HG03045 (cell line): ENCODE data around the gene FAM149B1.
A peak's percentile ranks its signal among the peaks of the same experiment; 100 is the strongest.
"Not testable (repeated sequence)": the region's sequence is repeated elsewhere in the genome, so short reads cannot be mapped to it uniquely, and the experiment has no call there.

Experiments used
- ATAC-seq: cut with Tn5 transposase; IDR thresholded peaks from one replicate; pipeline ENCODE4 v1.9.1; 2021; ENCODE audit warnings: mild to moderate bottlenecking, moderate library complexity; ENCODE audit not compliant: unreplicated experiment

The FAM149B1 gene

DNA sequence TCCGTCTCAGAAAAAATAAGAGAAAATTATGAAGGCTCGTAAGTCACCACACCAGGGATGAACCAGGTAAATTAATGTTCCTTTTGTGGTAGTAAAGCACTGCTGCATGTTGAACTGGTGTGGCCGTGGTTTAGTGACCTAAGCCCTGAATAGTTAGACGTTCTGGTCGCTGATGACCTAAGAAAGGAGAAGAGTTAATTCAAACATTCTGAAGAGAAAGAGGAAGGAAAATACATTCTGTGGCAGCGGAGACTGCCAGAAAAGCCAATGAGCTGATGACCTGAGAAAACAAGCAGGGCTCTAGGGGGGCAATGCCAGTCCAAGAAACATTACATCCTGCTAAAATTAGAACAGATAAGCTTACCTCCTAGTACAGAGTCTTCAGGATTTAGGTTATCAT lies 61.6 kb downstream of the FAM149B1 start:
- no peak for ATAC-seq

DNA sequence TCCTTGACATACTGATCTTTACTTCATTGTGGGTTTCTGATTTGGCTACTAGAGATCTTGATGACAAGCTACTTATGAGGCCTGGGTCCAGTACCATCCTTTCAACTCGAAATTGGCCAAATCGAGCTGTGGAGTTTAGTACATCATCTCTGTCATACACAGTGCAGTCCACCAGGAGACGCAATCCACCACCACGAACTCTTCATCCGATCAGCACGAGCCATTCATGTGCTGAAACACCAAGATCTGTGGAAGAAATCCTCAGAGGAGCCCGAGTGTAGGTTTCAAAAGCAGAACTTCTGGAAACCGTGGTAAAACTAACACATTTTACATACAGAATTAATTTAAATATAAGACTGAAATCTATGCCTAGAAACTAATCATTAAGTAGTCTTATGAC lies 65.0 kb downstream of the FAM149B1 start:
- ATAC-seq = no peak

DNA sequence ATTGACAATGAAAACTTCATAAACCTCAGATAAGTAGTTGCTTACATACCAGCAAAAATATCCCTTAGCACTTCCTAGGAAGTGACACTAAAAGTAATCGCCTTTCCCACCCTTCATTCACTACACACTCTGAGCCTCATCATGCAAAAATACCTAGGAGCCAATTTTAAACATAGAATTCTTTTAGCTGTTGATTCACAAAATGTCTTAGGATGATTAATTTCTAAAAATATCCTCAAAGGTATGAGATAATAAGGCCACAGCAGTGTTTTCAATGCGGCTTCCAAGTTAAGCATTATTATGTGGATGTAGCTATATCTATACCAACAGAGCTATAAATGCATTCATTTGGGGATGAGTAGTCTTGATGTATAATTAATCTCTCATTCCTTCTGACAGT lies 66.0 kb downstream of the FAM149B1 start:
- no peak for ATAC-seq

DNA sequence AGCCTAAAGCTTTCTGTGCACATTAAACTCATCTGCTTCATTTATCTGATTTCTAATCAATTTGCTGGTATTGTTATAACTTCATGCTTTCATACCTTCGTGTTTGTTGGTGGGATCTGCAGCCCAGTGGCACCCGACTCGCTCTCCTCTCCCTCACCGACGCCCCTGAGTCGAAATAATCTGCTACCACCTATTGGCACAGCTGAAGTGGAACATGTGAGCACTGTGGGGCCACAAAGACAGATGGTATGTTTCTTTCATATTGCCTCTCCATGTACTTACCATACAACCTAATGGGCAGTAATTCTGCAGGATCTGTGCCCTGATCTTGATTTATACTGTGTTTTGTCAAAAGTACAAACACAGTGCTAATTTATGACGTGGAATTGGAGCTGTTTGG lies 66.8 kb downstream of the FAM149B1 start:
- ATAC-seq = no peak

DNA sequence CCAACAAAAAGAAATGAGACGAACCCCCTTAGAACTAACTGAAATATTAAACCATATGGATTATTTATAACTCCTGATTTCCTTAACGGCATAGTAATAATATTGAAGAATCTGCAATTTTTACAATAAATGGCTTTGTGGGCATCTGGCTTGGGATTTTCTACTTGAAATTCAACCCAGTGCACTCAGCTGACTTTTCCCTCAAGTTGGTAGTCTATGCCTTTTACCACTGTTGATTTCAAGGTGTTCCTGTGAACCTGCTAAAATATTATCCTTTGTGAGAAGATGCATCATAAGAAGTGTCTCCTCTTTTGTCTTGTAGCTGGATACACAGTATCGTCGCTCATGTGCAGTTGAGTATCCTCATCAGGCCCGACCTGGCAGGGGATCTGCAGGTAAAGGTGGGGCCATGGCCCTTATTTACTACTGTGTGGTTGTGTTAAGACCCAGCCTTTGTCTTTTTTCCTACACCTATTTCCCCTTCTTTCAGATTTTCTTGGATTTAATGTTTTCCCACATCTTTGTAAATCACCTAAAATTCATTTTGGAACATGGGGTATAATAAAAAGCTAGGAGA lies 71.2 kb downstream of the FAM149B1 start:
- ATAC-seq = no peak

DNA sequence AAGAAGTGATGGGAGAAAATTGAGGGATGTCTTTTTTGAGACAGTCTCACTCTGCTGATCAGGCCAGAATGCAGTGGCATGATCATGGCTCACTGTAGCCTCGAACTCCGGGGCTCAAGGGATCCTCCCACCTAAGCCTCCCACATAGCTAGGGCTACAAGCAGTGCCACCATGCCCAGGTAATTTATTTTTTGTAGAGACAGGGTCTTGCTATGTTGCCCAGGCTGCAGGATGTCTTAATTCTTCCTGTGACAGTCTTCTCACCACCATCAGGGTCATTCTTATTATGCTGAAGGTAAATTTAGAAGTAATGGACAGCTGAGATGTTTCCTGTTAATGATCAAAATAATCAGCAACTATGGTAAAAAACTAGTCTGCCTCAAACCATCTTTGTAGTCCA lies 72.0 kb downstream of the FAM149B1 start:
- ATAC-seq = no peak

DNA sequence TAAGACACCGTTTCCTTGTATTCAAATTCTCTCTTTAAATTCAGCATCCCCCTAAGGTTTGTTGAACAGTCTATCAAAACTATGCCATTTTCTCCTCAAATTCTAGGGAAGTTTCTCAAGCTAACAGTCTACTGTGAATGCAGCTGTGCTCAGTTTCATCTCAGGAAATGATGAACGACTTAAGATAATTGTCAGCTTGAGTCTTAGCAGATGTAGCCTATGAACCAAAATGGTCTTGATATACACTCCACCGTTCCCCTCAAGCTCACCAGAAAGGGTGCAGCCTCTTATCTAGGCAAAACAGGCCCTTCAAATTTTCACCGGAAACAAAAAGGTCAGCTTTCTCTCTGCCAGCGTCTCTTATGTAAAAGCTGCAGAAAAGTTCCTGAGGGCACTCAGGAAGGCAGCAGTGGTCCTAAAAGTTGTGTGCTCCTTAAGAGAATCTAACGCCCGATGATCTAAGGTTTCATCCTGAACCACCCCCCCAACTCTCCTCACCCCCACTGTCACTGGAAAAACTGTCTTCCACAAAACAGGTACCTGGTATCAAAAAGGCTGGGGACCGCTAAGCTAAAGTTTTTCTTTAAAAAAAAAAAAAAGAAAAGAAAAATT lies 77.1 kb downstream of the FAM149B1 start:
- ATAC-seq = no peak

DNA sequence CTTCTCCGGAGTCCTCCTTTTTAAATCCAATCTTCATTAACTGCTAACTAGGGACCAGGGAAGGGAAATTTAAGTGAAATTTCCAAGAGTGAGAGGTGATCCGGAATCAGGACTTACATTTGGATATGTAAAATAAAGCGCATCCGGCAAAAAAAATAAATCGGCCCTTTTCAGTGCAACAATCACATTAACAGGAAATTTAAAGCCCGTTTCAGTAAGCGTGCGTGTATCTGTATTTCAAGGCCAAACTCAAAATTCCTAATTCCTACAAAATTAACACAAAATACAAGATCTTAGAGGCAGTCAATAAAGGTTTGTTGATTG lies 78.4 kb downstream of the FAM149B1 start:
- no peak for ATAC-seq

DNA sequence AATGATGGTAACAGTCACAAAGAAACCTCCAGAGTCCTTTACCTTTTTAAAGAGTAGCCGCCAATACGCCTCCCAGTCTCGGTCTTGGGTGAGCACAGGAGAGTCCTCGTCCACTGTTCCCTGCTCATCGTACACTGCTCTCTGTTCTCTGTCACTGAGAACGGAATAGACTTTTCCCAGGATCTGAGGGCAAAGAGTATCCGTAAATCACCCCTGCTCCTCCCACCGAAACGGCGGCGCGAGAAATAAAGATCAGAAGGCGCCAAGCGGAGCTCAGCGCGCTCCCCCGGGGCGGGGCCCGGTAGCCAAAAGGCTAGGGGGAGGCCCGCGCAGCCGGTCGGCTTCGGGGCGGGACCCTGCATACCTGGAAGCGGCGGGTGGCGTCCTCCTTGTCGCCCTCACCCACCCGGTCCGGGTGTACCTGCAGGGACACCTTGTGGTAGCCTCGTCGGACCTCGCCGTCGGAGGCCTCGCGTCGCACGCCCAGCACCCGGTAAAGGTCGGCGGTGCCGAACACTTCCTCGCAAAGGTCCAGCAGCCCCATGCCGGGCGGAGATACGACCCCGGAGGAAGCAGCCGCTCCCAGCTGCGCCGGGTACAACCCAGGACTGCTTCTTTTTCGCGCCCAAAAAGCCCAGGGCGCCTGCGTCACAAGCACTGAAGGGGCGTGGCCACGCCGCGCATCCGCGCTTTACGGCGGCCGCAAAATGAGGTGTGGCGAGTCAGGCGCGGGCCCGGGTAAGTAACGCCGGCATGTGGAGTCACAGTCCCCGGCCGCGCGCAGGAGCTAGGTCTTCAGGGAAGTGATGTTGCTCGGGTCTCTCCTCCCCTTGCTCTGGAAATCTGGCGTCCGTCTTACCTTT lies 79.0 kb downstream of the FAM149B1 start, which contains the start of gene DNAJC9:
Gene DNAJC9 (minus strand): TSS at position 610 of the 863 bp plus-strand sequence. CDS start 66 bp downstream, at position 544.
- ATAC-seq = peak; percentile 84

DNA sequence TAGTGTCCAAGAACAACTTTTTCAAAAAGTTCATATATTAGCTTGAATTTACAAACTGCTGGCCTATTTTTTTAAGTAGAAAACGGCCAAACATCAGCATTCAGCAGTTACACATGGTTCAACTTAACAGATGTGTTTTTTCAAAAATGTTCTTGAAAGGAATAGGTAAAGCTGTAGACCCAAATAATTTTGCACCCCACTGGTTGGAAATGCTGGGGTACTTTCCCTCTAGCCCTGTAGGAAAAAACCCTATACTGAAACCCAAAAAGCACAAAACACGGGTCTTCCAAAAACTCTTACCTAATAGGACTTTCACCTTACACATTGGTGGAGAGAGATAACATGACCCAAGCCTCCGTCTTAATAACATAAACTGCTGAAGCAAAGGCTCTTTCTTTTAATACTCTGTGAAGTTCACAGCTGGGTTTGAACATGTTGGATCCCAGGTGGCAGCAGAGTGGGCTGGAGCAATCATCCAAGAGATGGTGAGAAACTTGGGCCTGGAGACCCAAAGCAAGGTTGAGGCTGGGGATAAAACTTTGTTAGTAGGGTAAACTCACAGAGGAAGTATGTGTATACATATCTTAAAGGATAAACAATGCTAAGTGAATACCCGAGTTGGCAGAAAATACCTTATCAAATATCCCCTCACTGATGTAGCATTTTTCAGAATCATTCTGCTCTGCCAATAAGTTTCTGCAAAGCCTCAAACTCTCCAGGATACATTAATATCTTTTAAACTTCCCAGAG lies 79.8 kb downstream of the FAM149B1 start:
- ATAC-seq = no peak

DNA sequence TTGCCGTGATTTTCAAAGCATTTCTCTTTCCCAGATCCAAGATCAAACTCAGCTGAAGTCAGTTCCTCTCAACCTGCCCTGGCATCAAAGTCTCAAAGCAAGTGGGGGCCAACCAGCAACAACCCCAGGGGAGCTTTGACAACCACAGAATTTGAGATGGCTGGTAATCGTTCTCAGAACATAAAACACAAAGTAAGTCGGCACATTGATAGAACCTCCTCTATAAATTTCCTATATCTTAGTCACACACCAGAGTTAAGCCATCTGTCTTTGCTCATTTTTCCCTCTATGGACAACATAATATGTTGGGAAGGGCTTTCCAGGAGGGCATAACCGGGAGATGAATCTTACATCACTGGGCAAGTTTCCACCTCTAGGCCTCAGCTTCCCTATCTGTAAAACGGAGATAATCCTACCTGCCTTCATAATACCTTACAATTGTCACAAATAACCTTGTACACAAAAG lies 80.4 kb downstream of the FAM149B1 start:
- no peak for ATAC-seq

DNA sequence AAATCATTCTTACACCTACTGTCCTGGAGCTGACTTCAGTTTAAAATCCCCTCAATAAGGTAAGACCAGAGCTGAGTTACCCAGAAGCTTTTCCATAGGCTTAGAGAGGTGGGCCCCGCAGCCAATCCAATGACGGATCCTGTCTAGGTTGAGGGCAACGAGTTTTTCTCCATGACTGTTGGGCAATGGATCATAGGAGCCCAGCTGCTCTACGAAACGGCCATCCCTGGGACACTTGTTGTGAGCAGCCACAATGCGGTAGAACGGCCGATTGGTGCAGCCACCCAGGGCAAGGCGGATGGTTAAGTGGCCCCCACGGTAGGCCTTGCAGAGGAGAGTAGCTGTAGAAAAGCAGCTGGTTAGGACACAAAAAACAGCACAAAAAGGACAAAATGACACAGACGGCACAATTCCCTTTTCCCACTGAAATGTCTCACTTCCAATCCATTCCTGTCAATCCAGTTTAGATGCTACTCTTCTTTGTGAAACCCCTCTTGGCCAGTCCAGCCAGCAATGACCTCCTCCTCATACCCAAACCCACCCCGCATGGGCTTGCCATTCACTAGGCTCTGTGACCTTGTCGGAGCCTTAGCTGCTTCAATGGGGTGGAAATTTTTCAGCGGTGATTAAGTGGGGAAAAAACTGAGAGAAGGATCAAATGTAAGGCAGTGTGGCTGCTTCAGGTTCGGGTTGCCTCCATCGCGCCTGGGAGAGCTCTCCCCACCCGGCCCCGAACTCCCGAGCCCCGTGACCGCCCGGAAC lies 83.9 kb downstream of the FAM149B1 start:
- ATAC-seq = peak; percentile 43

DNA sequence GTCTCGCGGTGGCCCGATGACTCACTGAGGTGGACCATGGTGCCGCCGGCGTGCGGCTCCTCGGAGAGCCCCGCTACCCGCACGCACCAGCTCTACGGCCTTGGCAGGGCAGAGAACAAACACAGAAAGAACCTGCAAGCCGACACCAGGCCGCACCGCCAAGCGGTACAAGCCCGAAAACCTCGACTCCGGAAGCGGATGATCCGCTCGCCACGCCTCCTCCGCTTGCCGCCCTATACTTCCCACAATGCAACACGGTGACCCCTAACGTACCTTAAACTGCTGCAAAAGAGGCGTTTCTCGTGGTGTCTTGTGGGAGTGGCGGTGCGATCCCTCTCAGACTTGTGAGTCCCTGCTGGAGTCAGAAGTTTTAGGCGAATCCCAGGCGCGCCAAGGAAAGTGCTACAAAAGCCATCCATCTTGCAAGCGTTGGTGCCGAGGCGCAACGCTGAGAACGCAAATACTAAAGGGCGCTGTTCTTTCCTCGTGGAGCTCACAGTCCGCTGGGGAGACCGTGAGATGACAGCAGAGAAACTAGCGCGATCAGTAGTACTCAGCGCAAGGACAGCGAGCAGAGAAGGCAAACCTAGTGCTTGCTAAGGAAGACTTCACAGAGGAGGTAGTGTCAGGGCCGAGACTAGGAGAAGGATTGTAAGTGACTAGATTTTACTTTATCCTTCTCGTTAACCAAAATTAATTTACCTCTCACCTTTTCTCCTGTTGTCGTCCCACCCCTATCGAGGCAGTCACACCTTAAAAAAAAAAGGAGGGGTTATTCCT lies 84.7 kb downstream of the FAM149B1 start, which contains the start of gene MRPS16:
Gene MRPS16 (minus strand): TSS at position 200 of the 780 bp plus-strand sequence. CDS start 162 bp downstream, at position 38.
- peak; percentile 81 for ATAC-seq

DNA sequence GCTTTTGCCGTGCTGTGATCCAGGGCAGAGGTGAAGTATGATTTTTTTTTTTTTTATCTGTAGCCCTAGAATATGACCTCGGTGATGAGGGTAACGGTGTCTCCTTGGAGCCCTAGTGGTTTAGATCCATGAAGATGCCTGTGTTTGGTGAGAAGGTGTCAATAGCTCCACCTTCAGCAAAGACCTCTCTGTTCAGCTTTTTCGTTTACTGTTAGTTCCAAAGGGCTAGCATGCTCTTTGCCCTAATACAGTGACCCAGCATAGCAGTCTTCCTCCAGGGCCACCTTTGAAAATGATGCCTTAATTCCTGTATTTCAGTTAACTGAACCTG lies 85.3 kb downstream of the FAM149B1 start:
- no peak for ATAC-seq

DNA sequence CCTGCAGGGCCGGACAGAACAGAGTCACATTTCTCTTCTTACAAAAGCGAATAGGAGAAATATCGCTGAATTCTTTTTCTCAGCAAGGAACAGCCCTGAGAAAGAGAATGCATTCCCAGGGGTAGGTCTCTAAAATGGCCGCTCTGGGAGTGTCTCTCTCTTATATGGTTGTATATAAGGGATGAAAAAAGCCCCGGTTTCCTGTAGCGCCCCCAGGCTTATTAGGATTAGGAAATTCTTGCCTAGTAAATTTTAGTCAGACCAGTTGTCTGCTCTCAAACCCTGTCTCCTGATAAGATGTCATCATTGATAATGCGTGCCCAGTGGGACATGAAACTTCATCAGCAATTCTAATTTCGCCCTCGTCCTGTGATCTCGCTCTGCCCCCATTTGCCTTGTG lies 90.7 kb downstream of the FAM149B1 start:
- not testable (repeated sequence) for ATAC-seq

DNA sequence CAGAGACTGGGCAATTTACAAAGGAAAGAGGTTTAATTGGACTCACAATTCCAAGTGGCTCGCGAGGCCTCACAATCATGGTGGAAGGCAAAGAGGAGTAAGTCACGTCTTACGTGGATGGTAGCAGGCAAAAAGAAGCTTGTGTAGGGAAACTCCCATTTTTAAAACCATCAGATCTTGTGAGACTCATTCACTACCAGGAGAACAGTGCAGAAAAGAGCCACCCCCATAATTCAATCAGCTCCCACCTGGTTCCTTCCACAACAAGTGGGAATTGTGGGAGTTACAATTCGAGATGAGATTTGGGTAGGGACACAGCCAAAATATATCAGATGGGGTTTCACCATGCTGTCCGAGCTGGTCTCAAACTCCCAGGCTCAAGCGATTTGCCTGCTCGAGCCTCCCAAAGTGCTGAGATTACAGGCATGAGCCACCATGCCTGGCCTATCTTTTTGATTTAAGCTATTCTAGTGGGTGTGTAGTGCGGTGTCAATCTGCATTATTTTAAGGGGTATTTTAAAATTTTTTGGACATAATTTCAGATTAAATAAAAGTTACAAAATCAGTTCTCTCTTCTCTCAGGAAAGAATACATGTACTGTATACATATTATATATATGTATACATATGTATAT lies 93.6 kb downstream of the FAM149B1 start:
- no peak for ATAC-seq

DNA sequence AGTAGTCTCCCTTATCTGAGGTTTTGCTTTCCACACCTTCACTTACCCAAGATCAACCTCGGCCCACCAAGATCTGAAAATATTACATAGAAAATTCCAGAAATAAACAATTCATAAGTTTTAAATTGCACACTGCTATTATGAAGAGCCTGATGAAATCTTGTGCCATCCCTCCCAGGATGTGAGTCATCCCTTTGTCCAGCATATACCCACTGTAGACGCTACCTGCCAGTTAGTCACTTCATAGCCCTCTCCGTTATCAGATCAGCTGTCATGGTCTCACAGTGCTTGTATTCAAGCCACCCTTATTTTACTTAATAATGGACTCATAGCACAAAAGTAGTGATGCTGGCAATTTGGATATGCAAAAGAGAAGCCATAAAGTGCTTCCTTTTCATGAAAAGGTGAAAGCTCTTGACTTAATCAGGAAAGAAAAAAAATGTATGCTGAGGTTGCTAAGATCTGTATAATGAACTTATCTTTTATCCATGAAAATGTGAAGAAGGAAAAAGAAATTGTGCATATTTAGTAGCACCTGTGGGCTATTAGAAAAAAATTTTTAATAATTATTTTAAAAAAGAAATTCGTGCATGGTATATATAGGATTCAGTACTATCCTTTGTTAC lies 94.3 kb downstream of the FAM149B1 start:
- no peak for ATAC-seq

DNA sequence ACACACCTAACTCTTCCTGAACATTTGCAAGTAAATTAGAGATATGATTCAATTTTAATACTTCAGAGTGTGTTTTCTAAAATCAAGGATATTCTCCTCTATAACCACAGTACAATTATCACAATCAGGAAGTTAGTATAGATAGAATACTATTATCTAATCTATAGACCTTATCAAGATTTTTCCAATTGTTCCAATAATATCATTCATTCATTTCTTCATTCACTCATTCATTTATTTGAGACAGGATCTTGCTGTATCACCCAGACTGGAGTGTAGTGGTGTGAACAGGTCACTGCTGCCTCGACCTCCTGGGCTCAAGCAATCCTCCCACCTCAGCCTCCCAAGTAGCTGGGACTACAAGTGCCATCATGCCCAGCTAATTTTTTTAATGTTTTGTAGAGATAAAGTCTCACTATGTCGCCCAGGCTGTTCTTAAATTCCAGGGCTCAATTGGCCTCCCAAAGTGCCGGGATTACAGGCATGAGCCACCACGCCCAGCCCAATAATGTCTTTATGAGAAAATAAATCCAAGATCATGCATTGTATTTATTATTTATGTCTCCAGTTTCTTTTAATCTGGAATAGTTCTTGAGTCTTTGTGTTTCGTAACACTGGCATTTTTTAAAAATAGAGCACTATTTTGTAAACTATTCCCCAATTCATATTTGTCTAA lies 95.1 kb downstream of the FAM149B1 start:
- ATAC-seq = no peak
